ENCODE results near the gene KRT74. TPM values are rescaled to one million over a fixed set of nuclear protein-coding genes. Genes with fewer than 3 reads are reported as not detected.

Gene KRT74
- total RNA-seq, 1 donor = not detected

GRCh38 chr12:52515927-52516831, 57.5 kb downstream of the KRT74 start:
- no peaks in the 10 kb centered on the region for H3K79me2 ChIP-seq (ENCODE audit: insufficient read depth, low read length)
- H3K36me3 ChIP-seq (ENCODE audit: insufficient read depth, low read length) = no peaks in the 10 kb centered on the region
- no peaks in the 10 kb centered on the region for H4K20me1 ChIP-seq (ENCODE audit: insufficient read depth, low read length)
- TF ChIP-seq, protein P1, sequence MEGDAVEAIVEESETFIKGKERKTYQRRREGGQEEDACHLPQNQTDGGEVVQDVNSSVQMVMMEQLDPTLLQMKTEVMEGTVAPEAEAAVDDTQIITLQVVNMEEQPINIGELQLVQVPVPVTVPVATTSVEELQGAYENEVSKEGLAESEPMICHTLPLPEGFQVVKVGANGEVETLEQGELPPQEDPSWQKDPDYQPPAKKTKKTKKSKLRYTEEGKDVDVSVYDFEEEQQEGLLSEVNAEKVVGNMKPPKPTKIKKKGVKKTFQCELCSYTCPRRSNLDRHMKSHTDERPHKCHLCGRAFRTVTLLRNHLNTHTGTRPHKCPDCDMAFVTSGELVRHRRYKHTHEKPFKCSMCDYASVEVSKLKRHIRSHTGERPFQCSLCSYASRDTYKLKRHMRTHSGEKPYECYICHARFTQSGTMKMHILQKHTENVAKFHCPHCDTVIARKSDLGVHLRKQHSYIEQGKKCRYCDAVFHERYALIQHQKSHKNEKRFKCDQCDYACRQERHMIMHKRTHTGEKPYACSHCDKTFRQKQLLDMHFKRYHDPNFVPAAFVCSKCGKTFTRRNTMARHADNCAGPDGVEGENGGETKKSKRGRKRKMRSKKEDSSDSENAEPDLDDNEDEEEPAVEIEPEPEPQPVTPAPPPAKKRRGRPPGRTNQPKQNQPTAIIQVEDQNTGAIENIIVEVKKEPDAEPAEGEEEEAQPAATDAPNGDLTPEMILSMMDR (IDR thresholded peaks at IDR 0.05; ENCODE audit: extremely low read depth, low read depth, low read length) = no peak
- peaks cover under 1% of the 10 kb centered on the region for H3K4me1 ChIP-seq (ENCODE audit: insufficient read depth, low read length)
- no peak overlapping the region for H3K4me3 ChIP-seq (ENCODE audit: insufficient read depth, low read length)
- peaks cover 36% of the 10 kb centered on the region for H3K27me3 ChIP-seq (ENCODE audit: insufficient read depth, low read length)
- H2AFZ ChIP-seq (ENCODE audit: low read length) = no peak overlapping the region
- DNase-seq (ENCODE audit: insufficient read length, low spot score, missing footprints) = no peak
- no peak overlapping the region for H3K4me2 ChIP-seq (ENCODE audit: insufficient read depth, low read length)
- H3K9me3 ChIP-seq (ENCODE audit: low read depth, low read length) = no peaks in the 10 kb centered on the region
- H3K27ac ChIP-seq (ENCODE audit: low read depth, low read length) = no peak overlapping the region

Other genes with a start within 250 kb of the KRT74 start
- gene KRT85, start 206.4 kb downstream of the KRT74 start, total RNA-seq = not detected in 2 replicates
- gene KRT84, start 188.2 kb downstream of the KRT74 start, total RNA-seq = not detected in 2 replicates
- gene KRT82, start 167.5 kb downstream of the KRT74 start, total RNA-seq = not detected in 2 replicates
- gene KRT75, start 139.5 kb downstream of the KRT74 start, total RNA-seq = under 0.01 TPM in 1 of 2 replicates, not detected in the other
- gene KRT6B, start 121.7 kb downstream of the KRT74 start, total RNA-seq = not detected in 2 replicates
- gene KRT6C, start 100.0 kb downstream of the KRT74 start, total RNA-seq = not detected in 2 replicates
- gene KRT6A, start 80.6 kb downstream of the KRT74 start, total RNA-seq = under 0.01 and 0.72 TPM in 2 replicates
- gene KRT5, start 53.4 kb downstream of the KRT74 start, total RNA-seq = 0.36 TPM in 1 of 2 replicates, not detected in the other
- gene KRT71, start 20.7 kb downstream of the KRT74 start, total RNA-seq = not detected in 2 replicates
- gene KRT72, start 27.6 kb upstream of the KRT74 start, total RNA-seq = not detected in 2 replicates
- gene KRT73, start 44.7 kb upstream of the KRT74 start, total RNA-seq = not detected in 2 replicates
- not detected in 2 replicates for gene KRT2, start 78.4 kb upstream of the KRT74 start, total RNA-seq
- not detected in 2 replicates for gene KRT1, start 106.6 kb upstream of the KRT74 start, total RNA-seq
- not detected in 2 replicates for gene KRT77, start 129.7 kb upstream of the KRT74 start, total RNA-seq
- not detected in 2 replicates for gene KRT76, start 203.5 kb upstream of the KRT74 start, total RNA-seq
- gene KRT3, start 222.3 kb upstream of the KRT74 start, total RNA-seq = not detected in 2 replicates
- gene KRT4, start 240.3 kb upstream of the KRT74 start, total RNA-seq = not detected in 2 replicates